OCI-M1 (cell line): ENCODE results near the gene SLC1A2.
A peak's percentile ranks its signal among the peaks of the same experiment; 100 is the strongest.

ENCODE experiments used
- DNase-seq: peaks from one replicate; lab custom pipeline; 2025; lab: John Stamatoyannopoulos, UW

Gene SLC1A2

GRCh38 chr11:35376118-35376510 is 43.2 kb downstream of the SLC1A2 start:
- DNase-seq = no peak

- DNase-seq = no peak
Measured at GRCh38 chr11:35375332-35376117, 43.8 kb downstream of the SLC1A2 start.

- no peak for DNase-seq
Measured at GRCh38 chr11:35373284-35373933, 45.9 kb downstream of the SLC1A2 start.

- no peak for DNase-seq
Measured at GRCh38 chr11:35372565-35373283, 46.6 kb downstream of the SLC1A2 start.

GRCh38 chr11:35367491-35367890 is 51.9 kb downstream of the SLC1A2 start:
- no peak for DNase-seq

GRCh38 chr11:35366798-35367197 is 52.6 kb downstream of the SLC1A2 start:
- DNase-seq = no peak

- DNase-seq = no peak
Measured at GRCh38 chr11:35365961-35366360, 53.4 kb downstream of the SLC1A2 start.

- DNase-seq = no peak
Measured at GRCh38 chr11:35365395-35365794, 54.0 kb downstream of the SLC1A2 start.

- DNase-seq = no peak
Measured at GRCh38 chr11:35363854-35364780, 55.2 kb downstream of the SLC1A2 start.

GRCh38 chr11:35363246-35363801 is 56.0 kb downstream of the SLC1A2 start:
- no peak for DNase-seq

GRCh38 chr11:35362521-35362980 is 56.8 kb downstream of the SLC1A2 start:
- no peak for DNase-seq

GRCh38 chr11:35360055-35360530 is 59.3 kb downstream of the SLC1A2 start:
- no peak for DNase-seq

GRCh38 chr11:35359321-35360054 is 59.9 kb downstream of the SLC1A2 start:
- no peak for DNase-seq

- no peak for DNase-seq
Measured at GRCh38 chr11:35358391-35358790, 61.0 kb downstream of the SLC1A2 start.

GRCh38 chr11:35357923-35358322 is 61.4 kb downstream of the SLC1A2 start:
- no peak for DNase-seq

GRCh38 chr11:35355102-35355749 is 64.1 kb downstream of the SLC1A2 start:
- DNase-seq = no peak

GRCh38 chr11:35354644-35355043 is 64.7 kb downstream of the SLC1A2 start:
- no peak for DNase-seq

GRCh38 chr11:35352077-35352888 is 67.1 kb downstream of the SLC1A2 start:
- peak; percentile 27 for DNase-seq

GRCh38 chr11:35349897-35350296 is 69.5 kb downstream of the SLC1A2 start:
- no peak for DNase-seq
